GM19240 (cell line): ENCODE data around the gene LITAFD.

Experiments
- DNase-seq: peaks from one replicate; pipeline ENCODE4 v3.0.0; 2011; ENCODE audit warnings: low spot score; ENCODE audit not compliant: insufficient read length

Gene LITAFD

GRCh38 chr16:8919089-8919933, 37.2 kb downstream of the LITAFD start:
- no peak for DNase-seq

- DNase-seq: no peak
These were observed 37.8 kb downstream of the LITAFD start for GRCh38 chr16:8919934-8920462.

DNA sequence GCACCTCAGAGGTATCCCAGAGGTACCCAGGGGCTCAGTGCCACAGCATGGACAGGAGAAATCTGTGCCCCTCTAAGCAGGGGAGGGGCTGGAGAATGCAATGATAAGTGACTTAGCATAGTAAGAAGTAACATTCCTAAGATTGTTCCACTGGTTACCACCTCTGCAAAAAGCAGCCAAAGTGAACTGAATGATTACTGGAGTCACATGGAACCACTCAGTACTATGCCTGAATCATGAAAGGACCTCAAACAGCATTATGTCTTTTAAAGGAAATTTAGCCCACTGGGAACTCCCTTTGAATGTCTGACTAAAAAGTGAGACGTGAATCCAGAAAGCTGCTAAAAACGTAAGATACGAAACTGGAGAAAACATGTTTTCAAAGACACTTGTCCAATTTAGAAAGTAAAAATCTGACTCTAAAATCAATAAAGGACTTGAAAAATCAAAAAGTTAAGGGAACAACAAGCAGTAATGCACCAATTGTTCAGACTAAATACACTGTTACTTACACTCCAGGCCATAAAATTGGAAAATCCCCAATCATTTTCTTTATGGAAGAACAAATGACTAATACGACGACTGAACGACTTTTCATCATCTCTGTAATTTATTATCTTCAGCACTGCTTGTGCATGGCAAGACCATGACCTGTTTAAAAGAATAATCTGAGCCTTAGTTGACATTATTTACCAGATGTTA, 38.6 kb downstream of the LITAFD start:
- no peak for DNase-seq

- DNase-seq: no peak
These were observed 39.3 kb downstream of the LITAFD start for GRCh38 chr16:8921347-8921984.

DNA sequence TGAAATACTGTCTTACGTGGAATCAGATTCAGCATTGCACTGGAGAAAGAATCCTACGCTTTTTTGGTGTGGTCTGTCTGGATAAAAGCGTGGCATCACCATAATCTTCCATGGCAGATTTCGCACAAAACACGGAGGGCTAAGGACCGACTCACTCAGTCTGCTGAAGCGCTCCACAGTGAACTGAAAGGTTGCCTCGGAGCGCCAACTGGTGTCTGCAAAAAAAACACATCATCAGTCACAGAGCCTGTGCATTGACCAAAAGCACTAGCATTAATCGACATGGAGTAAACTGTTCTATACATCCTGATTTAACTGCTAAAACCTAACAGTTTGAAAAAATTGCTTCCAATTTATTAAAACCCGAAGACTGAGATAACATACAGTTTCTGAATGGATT, 41.0 kb downstream of the LITAFD start:
- no peak for DNase-seq

DNA sequence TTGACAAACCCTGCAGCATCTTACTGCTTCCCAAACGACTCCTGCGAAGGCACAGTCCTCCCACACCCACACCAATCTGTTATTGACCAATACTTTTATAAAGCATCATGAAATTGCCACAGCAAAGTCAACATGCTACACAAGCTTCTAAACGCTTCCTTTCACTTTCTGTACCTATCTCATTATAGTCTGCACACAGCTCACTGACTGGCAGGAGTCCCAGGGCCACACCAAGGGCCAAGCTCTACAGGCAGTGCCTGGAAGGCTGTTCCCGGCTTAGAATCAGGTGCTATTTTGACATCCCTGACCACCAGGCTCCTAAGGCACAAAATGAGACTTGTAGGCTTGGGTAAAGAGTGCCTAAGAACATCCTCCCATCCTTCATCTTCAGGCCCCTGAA, 42.1 kb downstream of the LITAFD start:
- no peak for DNase-seq

DNA sequence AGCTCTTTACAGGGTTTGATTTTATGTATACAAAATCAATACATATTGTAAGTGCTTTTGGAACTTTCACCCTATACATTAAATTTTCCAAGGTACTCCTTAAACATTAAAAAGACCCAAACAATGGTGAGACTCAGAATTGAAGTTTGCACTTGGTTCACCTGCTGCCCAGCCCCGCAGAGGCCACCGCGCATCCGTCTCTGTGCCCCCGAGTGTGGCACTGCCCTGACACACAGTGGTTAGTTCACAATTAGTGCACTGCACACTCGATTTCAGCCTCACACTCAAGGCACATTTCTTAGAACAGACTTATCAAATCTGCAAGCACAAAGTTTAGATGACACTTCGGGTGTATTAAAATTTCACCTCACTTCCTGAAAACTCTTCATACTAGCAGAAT, 43.3 kb downstream of the LITAFD start:
- no peak for DNase-seq

- no peak for DNase-seq
These were observed 44.7 kb downstream of the LITAFD start for GRCh38 chr16:8926827-8927226.

DNA sequence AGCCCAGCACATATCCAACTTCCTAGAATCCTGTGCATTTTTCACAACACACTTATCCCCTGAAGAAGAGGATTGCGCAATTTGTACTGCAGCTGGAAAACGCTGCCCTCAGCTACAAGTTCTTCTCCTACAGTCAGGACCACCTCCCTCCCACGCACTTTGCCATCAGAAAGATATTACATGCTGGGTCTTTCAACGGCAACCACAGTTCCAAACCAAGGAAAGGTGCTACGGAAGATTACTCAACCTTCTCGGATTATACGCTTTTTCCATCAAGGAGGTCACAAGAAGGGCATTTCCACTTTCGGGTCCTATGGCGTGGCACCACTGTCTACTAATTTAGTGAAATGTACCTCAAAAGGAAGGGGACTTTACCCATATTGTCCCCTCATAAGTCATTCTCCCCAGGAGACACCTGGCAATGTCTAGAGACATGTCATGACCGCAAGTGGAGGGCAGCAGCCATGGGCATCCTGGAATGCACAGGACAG, 46.4 kb downstream of the LITAFD start:
- DNase-seq: no peak

DNA sequence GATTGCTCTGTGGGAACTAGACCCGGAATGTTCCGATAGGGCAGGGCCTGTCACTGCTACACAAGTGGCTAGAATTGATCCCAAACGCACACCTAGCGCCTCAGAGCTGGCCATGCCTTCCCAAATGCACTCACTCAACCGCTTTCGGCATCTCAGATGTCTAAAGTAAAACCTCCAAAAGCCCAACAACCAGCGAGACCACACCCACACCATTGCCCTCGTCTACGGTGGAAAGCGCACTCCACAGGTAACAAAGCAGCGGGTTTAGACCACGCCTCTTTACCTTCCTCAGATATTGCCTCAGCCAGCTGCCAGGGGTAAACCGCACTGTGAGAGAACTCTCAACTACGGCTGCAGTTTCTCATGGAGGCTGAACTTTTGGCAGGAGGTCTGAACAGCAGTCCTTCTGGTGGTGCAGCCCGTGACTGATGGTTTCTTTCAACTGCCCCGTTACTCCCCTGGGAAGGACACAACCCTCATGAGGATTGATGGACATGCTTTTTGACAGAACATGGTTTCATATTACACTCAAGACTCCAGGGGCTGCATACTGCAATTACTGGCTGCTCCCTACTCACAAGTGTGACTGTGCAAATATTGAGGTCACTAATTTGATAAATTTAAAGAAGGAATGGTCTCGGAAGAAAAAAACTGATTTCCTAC, 47.1 kb downstream of the LITAFD start:
- DNase-seq: no peak

- DNase-seq: no peak
These were observed 49.7 kb downstream of the LITAFD start for GRCh38 chr16:8931859-8932258.

DNA sequence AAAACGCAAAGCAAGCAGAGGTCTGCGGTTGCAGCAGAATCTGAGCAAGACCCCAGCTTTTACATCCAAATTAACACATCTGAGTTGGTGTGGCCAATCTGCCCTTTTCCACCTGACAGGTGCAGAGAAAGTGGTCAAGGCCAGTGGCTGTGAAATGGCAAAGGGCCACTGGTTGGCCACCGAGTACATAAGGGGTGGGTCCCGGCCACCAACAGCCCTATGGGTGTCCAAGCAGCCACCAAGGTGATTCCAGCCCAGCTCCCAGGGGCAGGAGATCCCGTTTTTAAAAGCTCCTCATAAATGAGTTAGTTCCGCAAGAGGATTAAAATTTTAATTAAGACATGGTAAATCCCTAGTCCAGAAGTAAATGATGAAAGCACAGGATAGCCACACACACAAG, 52.5 kb downstream of the LITAFD start:
- DNase-seq: no peak
